Astrocyte (in vitro differentiated cells and primary cell): ENCODE data around the gene LRRC4. TPM values are rescaled to one million over a fixed set of nuclear protein-coding genes. Genes with fewer than 3 reads are reported as not detected.

Experiments
- DNase-seq: peaks from one replicate; pipeline ENCODE4 v3.0.0-alpha.2; 2010; ENCODE audit warnings: low read depth
- FAIRE-seq: peaks from 2 replicates; lab custom pipeline; 2011; peaks lifted over from hg19 to GRCh38; lab: Jason Lieb, UNC
- H2AFZ ChIP-seq: 2 replicates; pipeline ENCODE4 v1.6.0; 2012; ENCODE audit warnings: low read depth, low read length, inconsistent platforms
- H3K27ac ChIP-seq: 2 replicates; pipeline ENCODE4 v1.5.1; 2011; ENCODE audit warnings: low read depth, low read length, inconsistent platforms
- H3K27me3 ChIP-seq: 2 replicates; pipeline ENCODE4 v1.6.0; 2011; ENCODE audit warnings: low read length, inconsistent platforms; ENCODE audit not compliant: insufficient read depth
- H3K36me3 ChIP-seq: 2 replicates; pipeline ENCODE4 v1.5.1; 2011; ENCODE audit warnings: low read length, inconsistent platforms; ENCODE audit not compliant: insufficient read depth
- H3K4me1 ChIP-seq: 2 replicates; pipeline ENCODE4 v1.5.1; 2011; ENCODE audit warnings: low read length, inconsistent platforms; ENCODE audit not compliant: insufficient read depth
- H3K4me2 ChIP-seq: 2 replicates; pipeline ENCODE4 v1.6.0; 2012; ENCODE audit warnings: low read length, inconsistent platforms
- H3K4me3 ChIP-seq: 2 replicates; pipeline ENCODE4 v1.5.1; 2011; ENCODE audit warnings: low read depth, mild to moderate bottlenecking, low read length, inconsistent platforms; ENCODE audit not compliant: insufficient read depth
- H3K79me2 ChIP-seq: 2 replicates; pipeline ENCODE4 v1.6.0; 2012; ENCODE audit warnings: mild to moderate bottlenecking, low read length, inconsistent platforms; ENCODE audit not compliant: insufficient read depth
- H3K9ac ChIP-seq: 2 replicates; pipeline ENCODE4 v1.6.0; 2012; ENCODE audit warnings: mild to moderate bottlenecking, low read length, inconsistent platforms
- H3K9me3 ChIP-seq: 2 replicates; pipeline ENCODE4 v1.5.1; 2012; ENCODE audit warnings: low read depth, mild to moderate bottlenecking, low read length, inconsistent platforms; ENCODE audit not compliant: insufficient read depth
- H4K20me1 ChIP-seq: 2 replicates; pipeline ENCODE4 v1.6.0; 2012; ENCODE audit warnings: low read length, inconsistent platforms; ENCODE audit not compliant: insufficient read depth
- H3K27ac Mint-ChIP-seq: one replicate; pipeline ENCODE4 v1.8.0; 2021; ENCODE audit warnings: mild to moderate bottlenecking, mixed read lengths; ENCODE audit not compliant: unreplicated experiment
- H3K27me3 Mint-ChIP-seq: one replicate; pipeline ENCODE4 v1.8.0; 2021; ENCODE audit warnings: low read depth, mixed read lengths; ENCODE audit not compliant: unreplicated experiment
- H3K36me3 Mint-ChIP-seq: one replicate; pipeline ENCODE4 v1.8.0; 2021; ENCODE audit warnings: low read depth, mixed read lengths; ENCODE audit not compliant: unreplicated experiment
- H3K4me1 Mint-ChIP-seq: one replicate; pipeline ENCODE4 v1.8.0; 2021; ENCODE audit warnings: low read depth, mixed read lengths; ENCODE audit not compliant: unreplicated experiment
- H3K4me3 Mint-ChIP-seq: one replicate; pipeline ENCODE4 v1.8.0; 2021; ENCODE audit warnings: mild to moderate bottlenecking, moderate library complexity, mixed read lengths; ENCODE audit not compliant: unreplicated experiment
- H3K9me3 Mint-ChIP-seq: one replicate; pipeline ENCODE4 v1.8.0; 2021; ENCODE audit warnings: mild to moderate bottlenecking, mixed read lengths; ENCODE audit not compliant: unreplicated experiment
- EZH2 ChIP-seq: IDR thresholded peaks from 2 replicates; pipeline ENCODE4 v1.6.1; 2012; ENCODE audit warnings: mild to moderate bottlenecking, low read length, inconsistent platforms; ENCODE audit not compliant: insufficient read depth
- total RNA-seq: library from RNA; stranded (reverse); gene quantifications from 2 replicates; pipeline ENCODE4 v1.2.1, GENCODE V29; 2021
- TF ChIP-seq, protein P1 (sequence below): IDR thresholded peaks from 2 replicates; pipeline ENCODE4 v1.5.1; 2011; ENCODE audit warnings: low read depth, mild to moderate bottlenecking, inconsistent platforms, low read length, moderate library complexity; ENCODE audit not compliant: insufficient read depth

LRRC4 gene
- total RNA-seq, 1 donor from 2014 or later, result 4.4 TPM

DNA sequence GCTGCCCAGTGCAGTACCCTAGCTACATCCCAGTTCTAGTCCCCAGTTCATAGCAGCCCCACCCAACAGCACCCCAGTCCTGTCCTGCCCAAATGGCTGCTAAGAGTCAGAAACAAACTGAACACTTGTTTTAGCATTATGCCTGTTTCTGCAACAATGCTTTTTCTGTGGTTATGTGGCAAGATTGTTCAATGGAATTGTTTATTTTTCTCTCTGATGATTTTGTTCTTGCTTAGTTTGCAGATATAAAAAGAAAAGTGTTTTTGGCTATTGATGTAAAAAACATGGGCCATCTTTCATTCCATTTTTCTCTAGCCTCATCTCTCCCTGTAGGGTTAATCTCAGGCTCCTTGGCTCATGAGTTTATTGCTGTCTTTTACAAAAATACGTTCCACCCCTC, 42.5 kb downstream of the LRRC4 start:
- Mint-ChIP-seq H3K9me3 (no peaks in the 10 kb centered on the region), H3K27me3 (no peaks in the 10 kb centered on the region), H3K4me3 (no peak overlapping the region), H3K4me1 (peaks cover 15% of the 10 kb centered on the region), H3K36me3 (peaks cover 24% of the 10 kb centered on the region), H3K27ac (no peak overlapping the region)
- no peak for FAIRE-seq
- Histone ChIP-seq H4K20me1 (peaks cover 85% of the 10 kb centered on the region), H3K9ac (no peak overlapping the region), H3K36me3 (peaks cover 16% of the 10 kb centered on the region), H3K79me2 (peaks cover 7% of the 10 kb centered on the region), H3K9me3 (no peaks in the 10 kb centered on the region), H3K4me2 (no peak overlapping the region), H3K27me3 (no peaks in the 10 kb centered on the region), H3K4me1 (no peaks in the 10 kb centered on the region), H3K27ac (no peak overlapping the region), H2AFZ (no peak overlapping the region), H3K4me3 (no peak overlapping the region)
- no peak for TF ChIP-seq EZH2
- TF ChIP-seq, protein P1, sequence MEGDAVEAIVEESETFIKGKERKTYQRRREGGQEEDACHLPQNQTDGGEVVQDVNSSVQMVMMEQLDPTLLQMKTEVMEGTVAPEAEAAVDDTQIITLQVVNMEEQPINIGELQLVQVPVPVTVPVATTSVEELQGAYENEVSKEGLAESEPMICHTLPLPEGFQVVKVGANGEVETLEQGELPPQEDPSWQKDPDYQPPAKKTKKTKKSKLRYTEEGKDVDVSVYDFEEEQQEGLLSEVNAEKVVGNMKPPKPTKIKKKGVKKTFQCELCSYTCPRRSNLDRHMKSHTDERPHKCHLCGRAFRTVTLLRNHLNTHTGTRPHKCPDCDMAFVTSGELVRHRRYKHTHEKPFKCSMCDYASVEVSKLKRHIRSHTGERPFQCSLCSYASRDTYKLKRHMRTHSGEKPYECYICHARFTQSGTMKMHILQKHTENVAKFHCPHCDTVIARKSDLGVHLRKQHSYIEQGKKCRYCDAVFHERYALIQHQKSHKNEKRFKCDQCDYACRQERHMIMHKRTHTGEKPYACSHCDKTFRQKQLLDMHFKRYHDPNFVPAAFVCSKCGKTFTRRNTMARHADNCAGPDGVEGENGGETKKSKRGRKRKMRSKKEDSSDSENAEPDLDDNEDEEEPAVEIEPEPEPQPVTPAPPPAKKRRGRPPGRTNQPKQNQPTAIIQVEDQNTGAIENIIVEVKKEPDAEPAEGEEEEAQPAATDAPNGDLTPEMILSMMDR, result no peak
- DNase-seq, result no peak

DNA sequence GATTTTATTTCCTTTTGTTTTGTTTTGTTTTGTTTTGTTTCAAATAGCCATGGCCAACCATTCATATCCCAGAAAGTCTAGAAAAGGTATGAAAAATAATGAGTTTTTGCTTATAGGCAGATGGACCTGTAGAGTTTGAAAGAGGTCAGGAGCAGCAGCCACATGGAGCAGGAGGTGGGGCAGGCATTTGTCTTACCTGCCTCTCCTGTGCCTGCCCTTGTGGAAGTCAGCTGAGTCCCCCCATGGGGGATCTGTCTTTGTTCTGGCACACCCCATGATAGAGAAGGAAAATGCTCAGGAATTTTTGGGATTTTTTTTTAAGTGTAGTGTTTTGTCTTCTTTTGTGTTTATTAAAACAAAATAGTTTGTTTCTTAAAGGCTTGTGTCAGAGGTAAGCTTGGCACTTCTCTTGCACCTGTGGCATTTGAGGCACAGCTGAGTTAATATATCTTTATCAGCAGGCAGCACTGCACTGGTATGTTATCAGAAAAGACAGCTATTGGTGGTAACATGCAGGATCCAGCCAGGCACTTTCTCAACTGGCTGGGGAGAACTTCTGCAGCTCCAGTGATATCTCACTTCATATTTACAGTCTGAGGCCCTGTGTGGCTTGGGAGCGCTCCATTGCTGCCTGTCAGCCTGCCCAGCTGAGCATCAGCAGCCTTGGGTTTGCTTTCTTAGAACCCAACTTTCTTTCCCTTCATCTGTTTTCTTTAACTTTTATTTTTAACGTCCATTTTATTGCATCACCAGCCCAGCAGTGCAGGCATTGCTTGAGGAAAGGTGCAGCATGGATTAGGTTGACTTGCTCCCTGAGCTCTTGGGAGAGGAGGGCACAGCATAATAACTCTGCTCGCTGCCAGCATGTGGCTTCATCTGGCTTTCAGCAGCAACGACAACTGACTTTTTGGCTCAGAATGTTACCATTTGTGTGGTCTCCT, 44.4 kb downstream of the LRRC4 start:
- FAIRE-seq (no peak), DNase-seq (no peak)
- no peak overlapping the region for H3K4me3 Mint-ChIP-seq
- Histone ChIP-seq H3K4me1 (no peaks in the 10 kb centered on the region), H3K9me3 (no peaks in the 10 kb centered on the region), H3K36me3 (peaks cover 11% of the 10 kb centered on the region), H3K27me3 (no peaks in the 10 kb centered on the region), H2AFZ (no peak overlapping the region), H3K79me2 (peaks cover 7% of the 10 kb centered on the region), H3K4me2 (no peak overlapping the region), H3K27ac (no peak overlapping the region), H3K4me3 (no peak overlapping the region), H3K9ac (no peak overlapping the region), H4K20me1 (peaks cover 97% of the 10 kb centered on the region)
- peak overlapping the region; percentile 30 for H3K27ac Mint-ChIP-seq
- peaks cover 23% of the 10 kb centered on the region for H3K4me1 Mint-ChIP-seq
- H3K9me3 Mint-ChIP-seq, result no peaks in the 10 kb centered on the region
- no peaks in the 10 kb centered on the region for H3K27me3 Mint-ChIP-seq
- peaks cover 13% of the 10 kb centered on the region for H3K36me3 Mint-ChIP-seq
- TF ChIP-seq, protein P1, result no peak
- TF ChIP-seq EZH2, result no peak

DNA sequence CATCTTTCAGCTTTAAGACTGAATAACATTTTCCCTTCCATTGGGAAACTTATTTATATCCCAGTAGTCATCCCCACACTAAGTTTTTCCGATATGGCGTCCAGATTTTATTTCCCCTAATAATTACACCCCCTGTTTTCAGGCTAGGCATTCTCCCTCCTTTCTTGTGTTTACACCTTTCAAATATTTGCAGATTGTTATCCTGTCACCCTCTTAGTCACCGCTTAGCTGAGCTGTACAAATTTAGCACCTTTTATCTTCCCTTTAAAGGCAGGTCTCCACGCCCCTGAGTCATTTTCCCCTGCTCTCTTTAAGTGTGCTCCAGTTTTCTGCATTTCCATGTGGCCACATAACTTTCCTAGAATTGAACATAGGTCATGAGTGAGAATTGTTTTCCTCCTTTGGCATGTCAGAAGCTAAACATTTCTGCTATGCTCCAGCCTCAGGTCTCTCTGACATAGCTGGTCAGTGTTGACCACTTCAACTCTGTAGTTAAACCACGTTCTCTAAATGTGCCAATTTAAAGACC, 47.4 kb downstream of the LRRC4 start:
- no peak for TF ChIP-seq EZH2
- TF ChIP-seq, protein P1, result no peak
- Histone ChIP-seq H4K20me1 (peaks cover 83% of the 10 kb centered on the region), H3K27ac (peak overlapping the region; percentile 7), H3K4me2 (no peak overlapping the region), H3K79me2 (peaks cover 7% of the 10 kb centered on the region), H3K4me3 (no peak overlapping the region), H3K9me3 (no peaks in the 10 kb centered on the region), H3K4me1 (no peaks in the 10 kb centered on the region), H2AFZ (no peak overlapping the region), H3K9ac (no peak overlapping the region), H3K36me3 (no peaks in the 10 kb centered on the region), H3K27me3 (no peaks in the 10 kb centered on the region)
- Mint-ChIP-seq H3K4me3 (peak overlapping the region; percentile 27), H3K27ac (no peak overlapping the region), H3K27me3 (no peaks in the 10 kb centered on the region), H3K36me3 (peaks cover 16% of the 10 kb centered on the region), H3K4me1 (peaks cover 31% of the 10 kb centered on the region), H3K9me3 (peaks cover 7% of the 10 kb centered on the region)
- no peak for FAIRE-seq
- peak; percentile 63 for DNase-seq
